ENCODE measurements around the gene OR6B1.
"Not testable (repeated sequence)": the region's sequence is repeated elsewhere in the genome, so short reads cannot be mapped to it uniquely, and the experiment has no call there.

The OR6B1 gene

DNA sequence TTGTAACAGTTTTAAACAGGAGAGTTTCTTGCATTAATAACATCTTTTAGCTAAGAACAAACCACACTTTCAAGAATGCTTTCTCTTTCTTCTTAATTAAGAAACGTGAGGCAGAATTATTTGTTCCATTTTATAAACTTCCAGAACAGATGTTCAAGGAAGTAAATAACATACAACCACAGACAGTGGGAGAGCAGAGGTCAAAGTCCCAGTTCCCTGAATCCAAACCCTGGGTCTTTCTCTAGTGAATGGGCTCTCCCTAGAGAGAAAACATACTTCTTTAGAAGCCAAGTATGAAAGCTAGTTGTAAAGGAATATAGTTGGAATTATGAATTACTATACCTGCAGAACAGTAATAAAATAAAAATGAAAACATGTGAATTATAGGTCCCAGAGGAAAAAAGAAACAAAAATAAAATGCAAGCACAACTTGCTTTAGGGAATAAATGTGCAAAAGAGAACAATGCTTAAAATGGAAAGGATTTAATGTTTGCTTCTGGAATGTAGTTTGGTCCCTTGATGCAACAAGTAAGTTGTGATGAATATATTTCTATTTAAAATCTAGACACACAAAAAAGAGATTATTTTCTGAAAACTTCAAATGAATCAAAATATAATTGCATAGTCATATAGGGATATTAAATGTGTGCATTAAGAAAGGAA lies 6.0 kb downstream of the OR6B1 start:
- no peak for DNase-seq

DNA sequence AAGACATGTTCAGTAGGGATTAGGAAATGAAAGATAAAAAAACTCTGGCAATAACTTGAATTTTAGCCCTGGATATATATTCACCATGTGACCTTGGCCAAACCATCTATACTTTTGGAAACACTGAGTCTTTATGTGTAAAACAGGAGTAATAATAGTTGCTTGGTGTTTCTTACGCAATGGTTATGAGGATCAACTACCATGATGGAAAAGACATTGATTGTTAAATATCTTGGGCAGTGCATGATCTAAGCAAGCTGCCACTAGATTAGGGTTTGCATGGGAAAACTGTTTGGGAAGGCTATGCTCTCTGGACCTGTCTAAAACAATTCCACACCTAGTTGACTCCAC lies 6.5 kb downstream of the OR6B1 start:
- DNase-seq: no peak

DNA sequence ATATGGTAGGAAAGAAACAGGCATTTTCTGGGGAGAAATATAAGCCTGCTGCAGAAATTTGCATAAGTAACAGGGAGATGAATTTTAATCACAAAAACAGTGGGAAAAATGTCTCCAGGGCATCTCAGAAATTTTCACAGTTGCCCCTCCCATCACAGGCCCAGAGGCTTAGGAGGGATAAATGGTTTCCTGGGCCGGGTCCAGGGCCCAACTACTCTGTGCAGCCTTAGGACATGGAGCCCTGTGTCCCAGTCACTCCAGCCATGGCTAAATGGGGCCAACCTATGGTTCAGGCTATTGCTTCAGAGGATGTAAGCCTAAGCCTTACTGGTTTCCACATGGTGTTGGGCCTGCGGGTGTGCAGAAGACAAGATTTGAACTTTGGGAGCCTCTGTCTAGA lies 9.2 kb downstream of the OR6B1 start:
- no peak for DNase-seq

DNA sequence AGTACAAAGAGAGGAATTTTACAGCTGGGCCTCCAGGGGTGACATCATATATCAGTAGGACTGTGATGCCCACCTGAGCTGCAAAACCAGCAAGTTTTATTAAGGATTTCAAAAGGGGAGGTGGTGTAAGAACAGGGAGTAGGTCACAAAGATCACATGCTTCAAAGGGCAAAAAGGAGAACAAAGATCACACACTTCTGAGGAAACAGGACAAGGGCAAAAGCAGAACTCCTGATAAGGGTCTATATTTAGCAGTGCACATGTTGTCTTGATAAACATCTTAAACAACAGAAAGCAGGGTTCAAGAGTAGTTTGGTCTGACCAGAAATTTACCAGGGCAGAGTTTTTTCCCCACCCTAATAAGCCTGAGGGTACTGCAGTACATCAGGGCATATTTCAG lies 9.9 kb downstream of the OR6B1 start:
- DNase-seq: not testable (repeated sequence)

DNA sequence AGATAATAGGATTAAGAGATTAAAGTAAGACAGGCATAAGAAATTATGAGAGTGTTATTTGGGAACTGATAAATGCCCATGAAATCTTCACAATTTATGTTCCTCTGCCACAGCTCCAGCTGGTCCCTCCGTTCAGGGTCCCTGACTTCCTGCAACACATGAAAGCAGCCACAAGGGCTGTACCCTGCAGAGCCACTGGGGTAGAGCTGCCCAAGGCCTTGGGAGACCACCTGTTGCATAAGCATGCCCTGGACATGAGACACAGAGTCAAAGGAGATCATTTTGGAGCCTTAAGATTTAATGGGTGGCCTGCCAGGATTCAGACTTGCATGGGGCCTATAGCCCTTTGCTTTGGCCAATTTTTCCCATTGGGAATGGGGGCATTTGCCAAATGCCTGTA lies 10.7 kb downstream of the OR6B1 start:
- DNase-seq: not testable (repeated sequence)

DNA sequence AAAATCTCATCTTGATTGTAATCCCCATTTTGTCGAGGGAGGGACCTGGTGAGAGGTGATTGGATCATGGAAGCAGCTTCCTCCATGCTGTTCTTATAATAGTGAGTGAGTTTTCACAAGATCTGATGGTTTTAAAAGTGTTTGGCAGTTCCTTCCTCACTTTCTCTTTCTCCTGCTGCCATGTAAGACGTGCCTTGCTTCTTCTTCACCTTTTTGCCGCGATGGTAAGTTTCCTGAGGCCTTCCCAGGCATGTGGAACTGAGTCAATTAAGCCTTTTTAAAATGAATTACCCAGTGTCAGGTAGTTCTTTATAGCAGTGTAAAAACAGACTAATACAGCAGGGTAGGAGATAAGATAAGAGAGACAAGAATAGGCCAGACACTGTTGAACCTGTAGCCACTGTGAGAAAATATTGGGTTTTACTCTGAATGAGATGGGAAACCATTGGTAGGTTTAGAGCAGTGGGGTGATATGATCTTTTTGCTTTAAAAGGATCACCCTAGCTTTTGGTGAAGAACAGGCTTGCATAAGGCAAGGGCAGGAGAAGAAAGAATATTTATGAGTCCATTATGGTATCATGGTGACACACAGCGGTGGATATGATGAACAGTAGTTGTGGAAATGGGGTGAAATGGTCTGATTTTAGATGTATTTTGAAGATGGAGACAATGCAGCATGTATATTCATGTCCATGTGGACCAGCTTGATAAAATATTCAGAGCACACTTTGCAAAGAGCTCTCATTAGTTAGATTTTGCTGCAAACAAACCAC lies 11.5 kb downstream of the OR6B1 start:
- DNase-seq: no peak

DNA sequence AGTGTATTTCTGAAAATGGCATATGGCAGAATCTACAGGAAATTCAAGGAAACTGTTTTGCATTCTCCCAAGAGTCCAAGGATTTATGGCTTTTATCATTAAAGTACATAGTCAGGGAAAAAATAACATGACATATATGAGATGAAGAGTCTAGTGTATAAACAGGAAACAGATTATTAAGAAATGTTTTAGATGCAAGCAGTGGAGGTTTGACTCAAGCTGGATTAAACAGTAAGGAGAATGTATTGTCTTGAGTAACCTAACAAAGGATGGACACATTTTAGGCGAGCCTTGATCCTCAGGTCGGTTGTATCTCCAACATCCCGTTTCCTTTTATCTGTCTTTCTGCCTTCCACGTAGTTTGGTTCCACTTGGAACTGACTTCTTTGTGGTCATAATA lies 17.9 kb downstream of the OR6B1 start:
- no peak for DNase-seq

DNA sequence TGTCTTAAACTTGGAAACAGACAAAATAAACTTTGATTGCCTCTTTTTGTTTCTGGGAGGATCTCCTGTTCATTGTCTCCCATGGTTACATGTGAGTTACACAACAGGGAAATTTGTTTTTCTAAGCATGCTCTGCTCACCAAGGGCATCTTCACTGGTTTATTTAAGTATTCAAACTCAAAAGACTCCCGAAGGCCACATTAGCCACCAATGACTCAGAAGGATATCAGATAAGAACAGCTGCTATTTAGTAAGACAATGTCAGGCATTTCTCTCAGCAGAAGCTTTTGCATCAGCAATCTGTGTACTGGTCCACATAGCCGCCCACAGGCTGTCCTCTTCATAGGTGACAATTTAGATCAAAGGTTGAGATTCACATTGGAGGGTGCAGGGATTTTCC lies 19.3 kb downstream of the OR6B1 start:
- DNase-seq: no peak

DNA sequence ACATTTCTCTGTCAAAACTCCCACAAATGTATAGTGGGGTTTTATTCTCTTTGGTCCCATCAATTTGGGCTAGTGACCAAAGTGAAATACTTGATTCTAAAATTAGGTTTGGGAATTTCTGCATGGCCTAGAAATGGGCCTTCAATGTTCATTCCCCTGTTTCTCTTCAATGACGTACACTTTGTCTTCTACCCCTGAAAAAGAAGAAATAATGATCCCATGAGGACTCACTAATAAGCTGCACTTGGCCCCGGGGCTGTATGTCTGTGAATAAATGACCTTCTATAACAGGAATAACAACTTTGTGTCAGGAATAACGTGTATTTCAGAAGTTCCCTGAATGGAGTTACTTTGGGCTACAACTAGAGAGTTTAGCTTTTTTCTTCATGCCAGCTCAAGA lies 20.2 kb downstream of the OR6B1 start:
- no peak for DNase-seq

DNA sequence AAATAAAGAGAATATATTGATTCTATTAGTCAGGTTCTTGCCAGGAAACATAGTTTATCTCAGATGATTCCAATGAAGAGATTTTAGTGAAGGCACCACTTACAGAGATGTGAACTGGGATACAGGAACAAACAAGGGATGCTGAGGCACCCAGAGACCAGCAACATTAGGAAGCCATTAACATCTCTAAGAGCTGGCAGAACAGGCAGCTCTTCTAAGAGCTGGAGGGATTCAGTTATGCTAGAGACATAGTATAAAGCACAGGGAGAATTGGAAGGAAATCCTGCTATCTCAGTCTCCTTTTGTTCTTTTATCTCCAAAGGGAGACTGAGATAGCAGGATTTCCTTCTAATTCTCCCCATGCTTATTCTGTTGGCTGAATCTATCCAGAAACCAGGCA lies 22.0 kb downstream of the OR6B1 start:
- no peak for DNase-seq

DNA sequence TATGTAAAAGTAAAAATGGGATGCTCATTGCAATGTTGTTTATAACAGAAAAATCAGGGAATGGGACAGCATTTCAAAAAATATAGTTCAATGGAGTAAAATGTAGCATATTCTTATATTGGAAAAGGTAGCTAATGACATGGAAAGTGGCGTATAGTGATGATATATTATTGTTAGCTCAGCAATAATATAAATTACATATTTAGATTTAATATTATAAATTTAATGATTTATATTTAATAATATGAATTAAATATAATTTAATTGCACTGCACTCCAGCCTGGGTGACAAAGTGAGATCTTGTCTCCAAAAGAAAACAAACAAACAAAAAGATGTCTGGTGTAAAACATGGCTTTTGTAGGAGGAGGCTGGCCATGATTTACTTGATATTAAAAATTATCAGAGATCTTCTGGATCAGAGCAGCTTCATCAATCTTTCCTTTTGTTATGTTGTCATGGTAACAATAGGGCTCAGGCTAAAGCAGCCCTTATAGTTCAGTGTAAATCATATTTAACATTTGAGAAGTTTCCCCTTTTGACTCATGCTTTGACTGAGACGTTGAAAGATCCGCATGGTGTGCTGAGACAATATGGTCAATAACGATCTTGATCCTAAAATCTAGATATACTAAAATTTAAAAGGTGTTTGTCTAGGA lies 23.2 kb downstream of the OR6B1 start:
- no peak for DNase-seq

DNA sequence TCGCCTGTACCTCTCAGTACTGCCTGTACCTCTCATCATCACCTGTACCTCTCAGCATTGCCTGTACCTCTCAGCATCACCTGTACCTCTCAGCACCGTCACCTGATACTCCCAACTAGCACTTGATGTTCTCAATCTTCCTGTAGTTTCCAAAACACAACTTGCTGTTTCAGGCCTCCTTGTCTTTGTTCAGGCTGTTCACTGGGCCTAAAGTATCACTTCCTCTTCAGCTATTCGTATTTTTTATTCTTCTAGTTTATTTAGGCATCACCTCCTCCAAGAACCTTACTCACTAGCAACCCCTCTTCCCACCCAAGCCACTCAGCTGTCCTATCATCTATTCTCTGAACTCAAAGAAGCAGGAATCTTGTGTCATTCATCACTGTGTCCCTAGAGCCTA lies 24.1 kb downstream of the OR6B1 start:
- DNase-seq: no peak

DNA sequence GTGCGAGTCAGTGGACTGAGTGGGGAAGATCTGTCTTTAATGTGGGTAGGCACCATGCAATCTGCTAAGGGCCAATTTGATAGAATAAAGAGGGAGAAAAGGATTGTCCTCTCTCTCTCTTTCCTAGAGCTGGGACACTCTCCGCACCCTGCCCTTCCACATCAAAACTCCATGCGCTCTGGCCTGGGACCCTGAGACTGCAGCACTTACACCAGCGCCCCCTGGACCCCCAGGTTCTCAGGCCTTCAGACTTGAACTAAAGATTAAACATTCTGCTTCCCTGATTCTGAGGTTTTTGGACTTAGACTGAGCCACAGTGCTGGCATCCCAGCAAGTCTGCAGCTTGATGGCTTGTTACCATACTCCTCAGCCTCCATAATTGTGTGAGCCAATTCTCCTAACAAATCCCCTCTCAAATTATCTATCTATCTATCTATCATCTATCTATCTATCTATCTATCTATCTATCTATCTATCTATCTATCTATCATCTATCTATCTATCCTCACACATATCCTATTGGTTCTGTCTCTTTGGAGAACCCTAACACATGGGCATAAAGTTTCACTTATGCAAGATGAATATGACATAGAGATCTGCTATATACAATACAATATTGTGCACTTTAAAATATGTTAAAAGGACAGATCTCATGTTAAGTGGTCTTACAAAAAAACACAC lies 26.2 kb downstream of the OR6B1 start:
- no peak for DNase-seq

DNA sequence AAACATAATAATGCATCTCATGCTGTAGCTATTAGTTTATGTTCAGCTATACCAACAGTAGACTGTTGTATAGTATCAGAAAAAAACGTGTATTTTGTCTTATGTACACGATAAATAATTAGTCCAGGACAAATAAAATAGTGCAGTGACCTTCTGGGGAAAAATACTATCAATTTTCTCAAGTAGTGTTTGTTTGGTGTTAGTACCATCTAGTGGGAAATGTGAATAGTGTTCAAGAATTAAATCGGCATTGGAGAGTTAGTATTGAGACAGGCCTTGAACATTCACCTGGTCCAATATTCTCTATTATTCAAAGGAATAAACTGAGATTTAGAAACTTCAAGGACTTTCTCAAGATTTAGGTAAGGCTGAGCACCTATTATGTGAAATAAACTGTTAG lies 26.9 kb downstream of the OR6B1 start:
- no peak for DNase-seq

DNA sequence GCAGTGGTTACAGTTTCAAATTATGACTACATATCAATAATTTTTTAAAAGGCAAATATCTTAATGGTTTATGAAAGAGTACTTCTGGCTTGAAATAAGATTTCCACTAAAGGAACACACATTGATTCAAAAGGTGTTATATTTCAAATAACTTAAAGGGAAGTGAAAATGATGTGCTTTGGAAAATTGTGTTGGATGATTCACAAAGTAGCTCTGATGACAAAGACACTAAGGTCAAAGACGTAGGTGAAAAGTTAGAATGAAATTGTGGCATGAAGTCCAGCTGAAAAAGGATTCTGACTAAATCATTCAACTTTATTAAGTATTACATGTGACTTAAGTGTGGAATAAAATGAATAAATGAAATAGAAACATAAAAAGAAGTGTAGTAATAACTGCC lies 27.9 kb downstream of the OR6B1 start:
- DNase-seq: no peak

DNA sequence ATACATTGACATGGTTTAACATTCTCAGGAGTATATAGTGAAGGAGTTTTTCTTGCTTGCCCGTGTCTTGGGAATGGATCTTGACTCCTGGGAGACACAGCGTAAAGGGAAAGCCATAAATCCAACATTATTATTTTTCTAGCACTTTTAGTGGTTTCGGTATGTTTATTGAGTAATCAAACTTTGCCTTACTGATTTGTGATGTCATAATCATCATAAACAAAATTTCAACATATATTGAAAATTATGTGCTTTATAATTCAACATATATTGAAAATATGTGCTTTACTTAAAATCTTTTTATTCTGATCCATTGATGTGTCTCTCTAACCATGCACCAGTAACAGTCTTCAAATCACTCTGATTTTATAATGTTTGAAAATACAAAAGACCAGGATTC lies 28.4 kb downstream of the OR6B1 start:
- DNase-seq: no peak

DNA sequence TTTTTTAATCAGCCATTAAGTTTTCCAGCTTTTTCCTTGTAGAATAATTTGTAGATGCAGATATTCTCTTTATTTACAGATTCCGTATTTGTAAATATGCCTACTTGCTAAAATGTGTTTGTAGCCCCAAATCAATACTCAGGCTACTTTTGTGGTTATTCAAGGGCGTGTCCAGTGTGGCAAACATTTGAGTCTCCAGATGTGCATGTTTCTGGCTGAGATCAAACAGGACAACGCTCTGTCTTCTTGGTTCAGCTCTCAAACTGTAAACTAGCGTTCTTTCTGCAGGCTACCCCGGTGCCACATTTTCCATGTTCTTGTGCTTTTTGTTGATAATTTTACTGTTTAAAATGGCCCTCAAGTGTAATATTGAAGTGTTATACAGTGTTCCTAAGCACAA lies 32.4 kb downstream of the OR6B1 start:
- DNase-seq: no peak

DNA sequence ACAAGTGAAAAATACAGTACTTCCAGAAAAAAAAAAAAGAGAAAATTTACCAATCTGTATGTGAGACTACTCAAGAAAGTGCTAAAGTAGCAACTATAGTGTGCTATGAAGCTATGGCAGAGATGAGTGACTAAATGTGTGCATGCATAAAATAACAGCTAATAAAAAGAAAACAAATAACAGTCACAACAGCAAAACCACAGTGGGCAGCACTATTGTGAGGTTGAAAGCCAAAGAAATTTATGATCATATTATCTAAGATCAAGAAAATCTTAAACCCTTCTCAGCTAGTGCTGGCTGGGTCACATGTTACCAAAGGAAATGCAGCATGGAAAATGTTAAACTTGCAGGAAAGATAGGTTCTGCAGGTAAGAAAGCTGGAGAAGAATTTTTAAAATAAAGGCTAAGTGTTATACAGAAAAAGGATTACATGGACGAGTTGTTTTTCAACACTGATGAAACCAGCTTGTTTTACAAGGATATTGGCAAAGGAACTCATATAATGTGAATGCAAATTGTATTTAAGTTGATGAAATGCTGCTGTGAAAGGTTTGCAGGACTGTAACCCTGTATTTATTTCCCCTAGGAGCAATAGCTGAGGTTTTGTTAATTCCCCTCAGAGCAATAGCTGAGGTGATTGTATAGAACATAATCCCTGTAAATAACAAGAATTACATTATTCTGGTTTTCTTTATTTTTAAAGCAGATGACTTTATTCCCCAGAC lies 33.0 kb downstream of the OR6B1 start:
- no peak for DNase-seq

DNA sequence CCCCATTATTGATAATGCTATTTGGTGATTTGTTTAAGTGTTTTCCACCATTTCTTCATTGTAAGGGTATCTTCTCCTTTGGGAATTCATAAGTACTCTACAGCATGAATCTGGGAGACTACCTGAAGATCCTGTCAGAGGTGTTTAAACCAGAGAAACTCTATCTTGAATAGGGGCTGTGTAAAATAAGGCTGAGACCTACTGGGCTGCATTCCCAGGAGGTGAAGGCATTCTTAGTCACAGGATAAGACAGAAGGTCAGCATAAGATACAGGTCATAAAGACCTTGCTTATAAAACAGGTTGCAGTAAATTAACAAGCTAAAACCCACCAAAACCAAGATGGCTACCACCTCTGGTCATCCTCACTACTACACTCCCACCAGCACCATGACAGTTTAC lies 35.3 kb downstream of the OR6B1 start:
- no peak for DNase-seq

DNA sequence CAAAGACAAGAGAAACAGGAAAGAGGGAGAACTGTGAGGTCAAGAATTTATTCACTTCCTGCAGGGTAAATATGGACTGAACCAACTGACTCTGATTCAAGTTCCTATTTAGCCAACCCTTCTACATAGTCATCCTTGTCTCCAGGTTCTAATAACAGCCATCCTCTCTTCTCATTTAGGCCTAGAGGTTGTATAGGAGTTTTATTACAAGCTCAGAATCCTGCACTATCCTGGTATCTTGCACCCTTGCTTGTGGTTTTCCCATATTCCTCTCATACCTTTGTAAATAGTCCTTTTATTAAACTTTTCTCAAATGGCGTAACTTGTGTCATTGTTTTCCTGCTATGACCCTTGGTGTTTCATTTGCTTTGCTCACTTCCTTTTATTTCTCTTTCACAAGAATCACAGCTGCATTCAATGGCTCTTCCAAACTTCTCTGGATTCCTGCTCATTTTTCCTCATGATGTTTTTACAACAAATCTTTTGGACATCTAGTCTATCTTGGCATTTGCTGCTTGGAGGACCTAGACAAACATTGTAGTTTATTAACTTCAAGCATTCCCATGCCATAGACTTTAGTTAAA lies 36.3 kb downstream of the OR6B1 start:
- DNase-seq: no peak

DNA sequence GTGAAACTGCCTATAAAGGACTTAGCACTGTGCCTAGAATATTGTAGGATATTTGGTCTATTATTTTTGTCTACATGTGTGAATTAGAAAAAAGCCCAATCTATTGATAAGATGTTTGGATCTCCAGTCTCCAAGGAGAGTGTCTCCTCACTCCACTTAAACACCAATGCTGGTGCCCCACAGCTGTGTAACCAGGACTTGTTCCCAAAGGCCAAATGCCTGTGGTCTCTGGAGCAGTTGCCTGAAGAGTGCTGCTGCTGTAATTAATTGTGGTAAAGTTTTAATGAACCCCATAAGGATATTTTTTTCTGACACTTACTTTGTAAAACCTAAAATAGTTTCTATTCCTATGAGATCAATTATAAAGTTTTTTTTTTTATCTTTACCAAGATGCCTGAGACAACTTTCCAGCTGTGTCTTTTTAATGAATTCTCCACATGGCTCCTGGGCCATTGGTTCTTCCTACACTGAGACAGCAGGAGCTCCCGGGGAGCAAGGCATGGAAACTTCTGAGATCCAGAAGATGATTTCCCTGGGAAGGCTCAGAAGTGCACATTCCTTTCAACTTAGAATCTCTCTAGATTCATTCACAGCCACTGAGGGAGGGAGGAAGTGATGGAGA lies 37.4 kb downstream of the OR6B1 start:
- no peak for DNase-seq

DNA sequence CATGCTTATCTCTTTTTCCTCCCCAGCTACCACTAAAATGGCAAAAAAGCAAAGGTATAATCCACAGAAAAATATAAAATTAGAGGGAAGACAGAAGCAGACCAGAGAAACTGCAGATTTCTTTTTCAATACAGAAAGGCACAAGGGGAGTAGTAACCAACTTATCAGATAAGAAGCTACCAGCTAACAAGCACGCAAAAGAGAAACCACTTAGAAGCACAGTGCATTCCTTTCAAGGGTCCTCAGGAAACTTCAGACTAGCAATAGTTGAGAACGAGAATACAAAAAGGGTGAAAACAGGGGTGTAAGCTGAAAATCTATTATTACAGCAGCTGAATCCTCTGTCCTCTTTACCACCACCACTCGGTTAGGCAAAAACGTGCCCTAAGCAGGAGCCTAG lies 38.8 kb downstream of the OR6B1 start:
- DNase-seq: no peak
